HepG2 (cell line): ENCODE results near the gene ATAD3A. TPM values are rescaled to one million over a fixed set of nuclear protein-coding genes. Genes with fewer than 3 reads are reported as not detected.

Source experiments
- GATA4 ChIP-seq: sonication (generic); IDR thresholded peaks from 2 replicates; pipeline ENCODE4 v1.6.1; 2016; ENCODE audit warnings: antibody characterized with exemption, low read depth, borderline replicate concordance
- HDAC1 ChIP-seq: sonication (generic); formaldehyde crosslinking; IDR thresholded peaks from 2 replicates; pipeline ENCODE4 v1.5.1; 2020; ENCODE audit warnings: mild to moderate bottlenecking, missing genetic modification reagents
- KDM5A ChIP-seq: fragments of 200-600 bp; sonication (generic); IDR thresholded peaks from 2 replicates; pipeline ENCODE4 v1.7.0; 2018; ENCODE audit warnings: antibody characterized with exemption, mild to moderate bottlenecking, low read length, borderline replicate concordance
- NAIF1 ChIP-seq: sonication (generic); formaldehyde crosslinking; IDR thresholded peaks from 2 replicates; pipeline ENCODE4 v1.5.0; 2020; ENCODE audit warnings: mild to moderate bottlenecking, missing genetic modification reagents, borderline replicate concordance
- RFXAP ChIP-seq: sonication (generic); formaldehyde crosslinking; IDR thresholded peaks from 2 replicates; pipeline ENCODE4 v1.4.0; 2020; ENCODE audit warnings: missing genetic modification reagents, borderline replicate concordance
- SNAI1 ChIP-seq: sonication (generic); formaldehyde crosslinking; IDR thresholded peaks from 2 replicates; pipeline ENCODE4 v1.5.0; 2020; ENCODE audit warnings: mild to moderate bottlenecking, missing genetic modification reagents, borderline replicate concordance
- SNAPC2 ChIP-seq: sonication (generic); formaldehyde crosslinking; IDR thresholded peaks from 2 replicates; pipeline ENCODE4 v1.8.1; 2022; ENCODE audit warnings: mild to moderate bottlenecking, missing genetic modification reagents
- ZFX ChIP-seq: sonication (generic); formaldehyde crosslinking; IDR thresholded peaks from 2 replicates; pipeline ENCODE4 v1.4.0; 2020; ENCODE audit warnings: mild to moderate bottlenecking, low read depth, missing genetic modification reagents, moderate library complexity
- ZNF20 ChIP-seq: sonication (generic); formaldehyde crosslinking; IDR thresholded peaks from 2 replicates; pipeline ENCODE4 v1.4.0; 2020; ENCODE audit warnings: mild to moderate bottlenecking, moderate library complexity, missing genetic modification reagents
- polyA plus RNA-seq, 8 experiments: library from polyadenylated mRNA; depleted of rRNA in 3 of 8; stranded (reverse) in 7 of 8; unstranded in 1 of 8; fragments of >200 nt; fragmentation: Illumina TruSeq in 4 of 8; extraction: Trizol in 4 of 8; gene quantifications; 2 replicates each; pipeline versions ENCODE4 v1.2.1 to v1.2.3, GENCODE V29; 2011 to 2016; ENCODE audit warnings: low read depth in 4 of 8, missing spikeins in 1 of 8, mixed read lengths in 1 of 8; ENCODE audit not compliant: insufficient read depth in 1 of 8
- total RNA-seq, 5 experiments: library from RNA; depleted of rRNA; stranded (reverse); fragments of >200 nt; fragmentation: Illumina TruSeq; extraction: Trizol; gene quantifications; 2 replicates each; pipeline ENCODE4 v1.2.3, GENCODE V29; 2016; ENCODE audit warnings: low read depth in 1 of 5
- TF ChIP-seq, protein P1 (sequence below), 2 experiments: sonication (generic) in 1 of 2; formaldehyde crosslinking in 1 of 2; IDR thresholded peaks; 2 replicates each; pipeline versions ENCODE4 v1.6.1 to v1.9.0; 2014 to 2022; ENCODE audit warnings: antibody characterized with exemption in 1 of 2, borderline replicate concordance in 1 of 2, inconsistent platforms in 1 of 2, low read depth in 1 of 2, missing genetic modification reagents in 1 of 2
- TF ChIP-seq, protein P2 (sequence below): sonication (generic); formaldehyde crosslinking; IDR thresholded peaks from 2 replicates; pipeline ENCODE4 v1.4.0; 2020; ENCODE audit warnings: missing genetic modification reagents
- TF ChIP-seq, protein P3 (sequence below): sonication (generic); formaldehyde crosslinking; IDR thresholded peaks from 2 replicates; pipeline ENCODE4 v1.5.0; 2020; ENCODE audit warnings: mild to moderate bottlenecking, missing genetic modification reagents
- TF ChIP-seq, protein P4 (sequence below): sonication (generic); formaldehyde crosslinking; IDR thresholded peaks from 2 replicates; pipeline ENCODE4 v1.8.0; 2022; ENCODE audit warnings: mild to moderate bottlenecking, missing genetic modification reagents; ENCODE audit not compliant: insufficient replicate concordance
- TF ChIP-seq, protein P5 (sequence below): sonication (generic); formaldehyde crosslinking; IDR thresholded peaks from 2 replicates; pipeline ENCODE4 v1.4.0; 2020; ENCODE audit warnings: missing genetic modification reagents

ATAD3A gene
- total and polyA plus RNA-seq, 2 of the 13 experiments (the other 11 are each of a cell fraction or from before 2014, with no cell fraction given), result 10.6 to 49.0 TPM

DNA sequence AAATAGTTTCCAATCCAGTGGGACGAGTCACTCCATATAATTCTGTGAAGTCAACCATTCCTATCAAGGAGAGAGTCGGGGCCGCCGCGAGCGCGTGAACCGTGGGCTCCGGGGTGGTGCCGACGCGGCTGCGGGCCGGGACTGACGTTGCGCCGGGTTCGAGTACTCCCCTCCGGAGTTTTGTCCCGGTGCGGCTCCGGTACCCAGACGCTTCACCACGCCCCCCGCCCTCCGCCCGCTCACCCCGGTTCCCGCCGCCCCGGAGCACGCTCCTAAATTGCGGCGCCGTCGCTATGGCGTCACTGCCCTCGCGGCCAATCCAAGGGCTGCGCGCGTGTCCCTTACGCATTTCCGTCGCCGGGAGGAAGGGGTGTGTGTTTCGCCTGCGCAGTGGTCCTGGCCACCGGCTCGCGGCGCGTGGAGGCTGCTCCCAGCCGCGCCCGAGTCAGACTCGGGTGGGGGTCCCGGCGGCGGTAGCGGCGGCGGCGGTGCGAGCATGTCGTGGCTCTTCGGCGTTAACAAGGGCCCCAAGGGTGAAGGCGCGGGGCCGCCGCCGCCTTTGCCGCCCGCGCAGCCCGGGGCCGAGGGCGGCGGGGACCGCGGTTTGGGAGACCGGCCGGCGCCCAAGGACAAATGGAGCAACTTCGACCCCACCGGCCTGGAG is 40.4 kb upstream of the ATAD3A start, which contains the start of gene ATAD3B (continued):
- TF ChIP-seq NAIF1 (CRISPR knock-in tag), result no peak
- TF ChIP-seq, protein P1, sequence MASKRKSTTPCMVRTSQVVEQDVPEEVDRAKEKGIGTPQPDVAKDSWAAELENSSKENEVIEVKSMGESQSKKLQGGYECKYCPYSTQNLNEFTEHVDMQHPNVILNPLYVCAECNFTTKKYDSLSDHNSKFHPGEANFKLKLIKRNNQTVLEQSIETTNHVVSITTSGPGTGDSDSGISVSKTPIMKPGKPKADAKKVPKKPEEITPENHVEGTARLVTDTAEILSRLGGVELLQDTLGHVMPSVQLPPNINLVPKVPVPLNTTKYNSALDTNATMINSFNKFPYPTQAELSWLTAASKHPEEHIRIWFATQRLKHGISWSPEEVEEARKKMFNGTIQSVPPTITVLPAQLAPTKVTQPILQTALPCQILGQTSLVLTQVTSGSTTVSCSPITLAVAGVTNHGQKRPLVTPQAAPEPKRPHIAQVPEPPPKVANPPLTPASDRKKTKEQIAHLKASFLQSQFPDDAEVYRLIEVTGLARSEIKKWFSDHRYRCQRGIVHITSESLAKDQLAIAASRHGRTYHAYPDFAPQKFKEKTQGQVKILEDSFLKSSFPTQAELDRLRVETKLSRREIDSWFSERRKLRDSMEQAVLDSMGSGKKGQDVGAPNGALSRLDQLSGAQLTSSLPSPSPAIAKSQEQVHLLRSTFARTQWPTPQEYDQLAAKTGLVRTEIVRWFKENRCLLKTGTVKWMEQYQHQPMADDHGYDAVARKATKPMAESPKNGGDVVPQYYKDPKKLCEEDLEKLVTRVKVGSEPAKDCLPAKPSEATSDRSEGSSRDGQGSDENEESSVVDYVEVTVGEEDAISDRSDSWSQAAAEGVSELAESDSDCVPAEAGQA (IDR thresholded peaks at IDR 0.05; ENCODE audit: low read depth), result peak; percentile 93
- TF ChIP-seq, protein P1 (CRISPR knock-in tag; IDR thresholded peaks at IDR 0.05; ENCODE audit: borderline replicate concordance), result no peak
- TF ChIP-seq, protein P2, sequence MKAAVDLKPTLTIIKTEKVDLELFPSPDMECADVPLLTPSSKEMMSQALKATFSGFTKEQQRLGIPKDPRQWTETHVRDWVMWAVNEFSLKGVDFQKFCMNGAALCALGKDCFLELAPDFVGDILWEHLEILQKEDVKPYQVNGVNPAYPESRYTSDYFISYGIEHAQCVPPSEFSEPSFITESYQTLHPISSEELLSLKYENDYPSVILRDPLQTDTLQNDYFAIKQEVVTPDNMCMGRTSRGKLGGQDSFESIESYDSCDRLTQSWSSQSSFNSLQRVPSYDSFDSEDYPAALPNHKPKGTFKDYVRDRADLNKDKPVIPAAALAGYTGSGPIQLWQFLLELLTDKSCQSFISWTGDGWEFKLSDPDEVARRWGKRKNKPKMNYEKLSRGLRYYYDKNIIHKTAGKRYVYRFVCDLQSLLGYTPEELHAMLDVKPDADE, result no peak
- TF ChIP-seq RFXAP (CRISPR knock-in tag), result peak; percentile 28; the same call in 1 of the 2 replicates
- TF ChIP-seq KDM5A, result 0 out of 2 replicates have a peak, but pooled peaks have one; percentile 28
- TF ChIP-seq, protein P3, sequence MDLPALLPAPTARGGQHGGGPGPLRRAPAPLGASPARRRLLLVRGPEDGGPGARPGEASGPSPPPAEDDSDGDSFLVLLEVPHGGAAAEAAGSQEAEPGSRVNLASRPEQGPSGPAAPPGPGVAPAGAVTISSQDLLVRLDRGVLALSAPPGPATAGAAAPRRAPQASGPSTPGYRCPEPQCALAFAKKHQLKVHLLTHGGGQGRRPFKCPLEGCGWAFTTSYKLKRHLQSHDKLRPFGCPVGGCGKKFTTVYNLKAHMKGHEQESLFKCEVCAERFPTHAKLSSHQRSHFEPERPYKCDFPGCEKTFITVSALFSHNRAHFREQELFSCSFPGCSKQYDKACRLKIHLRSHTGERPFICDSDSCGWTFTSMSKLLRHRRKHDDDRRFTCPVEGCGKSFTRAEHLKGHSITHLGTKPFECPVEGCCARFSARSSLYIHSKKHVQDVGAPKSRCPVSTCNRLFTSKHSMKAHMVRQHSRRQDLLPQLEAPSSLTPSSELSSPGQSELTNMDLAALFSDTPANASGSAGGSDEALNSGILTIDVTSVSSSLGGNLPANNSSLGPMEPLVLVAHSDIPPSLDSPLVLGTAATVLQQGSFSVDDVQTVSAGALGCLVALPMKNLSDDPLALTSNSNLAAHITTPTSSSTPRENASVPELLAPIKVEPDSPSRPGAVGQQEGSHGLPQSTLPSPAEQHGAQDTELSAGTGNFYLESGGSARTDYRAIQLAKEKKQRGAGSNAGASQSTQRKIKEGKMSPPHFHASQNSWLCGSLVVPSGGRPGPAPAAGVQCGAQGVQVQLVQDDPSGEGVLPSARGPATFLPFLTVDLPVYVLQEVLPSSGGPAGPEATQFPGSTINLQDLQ, result no peak
- TF ChIP-seq SNAPC2 (CRISPR knock-in tag), result no peak
- TF ChIP-seq, protein P4, sequence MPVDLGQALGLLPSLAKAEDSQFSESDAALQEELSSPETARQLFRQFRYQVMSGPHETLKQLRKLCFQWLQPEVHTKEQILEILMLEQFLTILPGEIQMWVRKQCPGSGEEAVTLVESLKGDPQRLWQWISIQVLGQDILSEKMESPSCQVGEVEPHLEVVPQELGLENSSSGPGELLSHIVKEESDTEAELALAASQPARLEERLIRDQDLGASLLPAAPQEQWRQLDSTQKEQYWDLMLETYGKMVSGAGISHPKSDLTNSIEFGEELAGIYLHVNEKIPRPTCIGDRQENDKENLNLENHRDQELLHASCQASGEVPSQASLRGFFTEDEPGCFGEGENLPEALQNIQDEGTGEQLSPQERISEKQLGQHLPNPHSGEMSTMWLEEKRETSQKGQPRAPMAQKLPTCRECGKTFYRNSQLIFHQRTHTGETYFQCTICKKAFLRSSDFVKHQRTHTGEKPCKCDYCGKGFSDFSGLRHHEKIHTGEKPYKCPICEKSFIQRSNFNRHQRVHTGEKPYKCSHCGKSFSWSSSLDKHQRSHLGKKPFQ (CRISPR knock-in tag), result no peak
- peak; percentile 97 for TF ChIP-seq HDAC1
- TF ChIP-seq, protein P5, sequence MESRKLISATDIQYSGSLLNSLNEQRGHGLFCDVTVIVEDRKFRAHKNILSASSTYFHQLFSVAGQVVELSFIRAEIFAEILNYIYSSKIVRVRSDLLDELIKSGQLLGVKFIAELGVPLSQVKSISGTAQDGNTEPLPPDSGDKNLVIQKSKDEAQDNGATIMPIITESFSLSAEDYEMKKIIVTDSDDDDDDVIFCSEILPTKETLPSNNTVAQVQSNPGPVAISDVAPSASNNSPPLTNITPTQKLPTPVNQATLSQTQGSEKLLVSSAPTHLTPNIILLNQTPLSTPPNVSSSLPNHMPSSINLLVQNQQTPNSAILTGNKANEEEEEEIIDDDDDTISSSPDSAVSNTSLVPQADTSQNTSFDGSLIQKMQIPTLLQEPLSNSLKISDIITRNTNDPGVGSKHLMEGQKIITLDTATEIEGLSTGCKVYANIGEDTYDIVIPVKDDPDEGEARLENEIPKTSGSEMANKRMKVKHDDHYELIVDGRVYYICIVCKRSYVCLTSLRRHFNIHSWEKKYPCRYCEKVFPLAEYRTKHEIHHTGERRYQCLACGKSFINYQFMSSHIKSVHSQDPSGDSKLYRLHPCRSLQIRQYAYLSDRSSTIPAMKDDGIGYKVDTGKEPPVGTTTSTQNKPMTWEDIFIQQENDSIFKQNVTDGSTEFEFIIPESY (CRISPR knock-in tag), result peak; percentile 58; the same call in 1 of the 2 replicates
- TF ChIP-seq GATA4, result no peak
- TF ChIP-seq ZFX (CRISPR knock-in tag), result no peak; the same call in 1 of the 2 replicates
- TF ChIP-seq ZNF20, result no peak
- no peak for TF ChIP-seq SNAI1 (CRISPR knock-in tag)
